ENCODE results near the gene FOXF2. TPM values are rescaled to one million over a fixed set of nuclear protein-coding genes. Genes with fewer than 3 reads are reported as not detected.
"Not testable (repeated sequence)": the region's sequence is repeated elsewhere in the genome, so short reads cannot be mapped to it uniquely, and the experiment has no call there.

FOXF2 gene
- polyA plus RNA-seq, 1 experiment, result 23.4 TPM

DNA sequence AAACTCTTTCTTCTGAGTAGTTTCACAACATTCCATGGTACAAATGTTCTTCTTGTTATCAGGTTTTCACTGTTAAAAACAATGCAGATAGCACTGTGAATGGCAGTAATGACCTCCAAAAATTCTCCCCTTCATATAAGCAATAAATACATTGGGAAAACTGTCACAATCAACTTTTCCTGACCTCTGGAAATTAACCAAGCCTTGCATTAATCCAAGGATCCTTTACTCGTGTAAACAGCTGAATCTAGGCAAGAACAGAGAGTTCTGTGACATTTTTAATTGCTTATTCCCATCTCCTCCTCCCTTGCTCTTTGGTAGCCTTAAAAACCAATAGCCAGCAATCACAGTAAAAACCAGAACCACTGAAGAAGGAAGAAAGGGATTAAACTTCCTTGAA lies 39.7 kb upstream of the FOXF2 start:
- Histone ChIP-seq H3K4me3 (ENCODE audit: low read depth, low read length) (no peak overlapping the region), H3K27me3 (ENCODE audit: control insufficient read depth, insufficient read depth, low read length) (no peaks in the 10 kb centered on the region), H3K36me3 (ENCODE audit: control insufficient read depth, insufficient read depth, low read length) (no peaks in the 10 kb centered on the region)
- no peak for DNase-seq (ENCODE audit: low read depth)
- ChIA-PET POLR2A (no interaction called here), CTCF (no interaction called here)
- TF ChIP-seq, protein P1, sequence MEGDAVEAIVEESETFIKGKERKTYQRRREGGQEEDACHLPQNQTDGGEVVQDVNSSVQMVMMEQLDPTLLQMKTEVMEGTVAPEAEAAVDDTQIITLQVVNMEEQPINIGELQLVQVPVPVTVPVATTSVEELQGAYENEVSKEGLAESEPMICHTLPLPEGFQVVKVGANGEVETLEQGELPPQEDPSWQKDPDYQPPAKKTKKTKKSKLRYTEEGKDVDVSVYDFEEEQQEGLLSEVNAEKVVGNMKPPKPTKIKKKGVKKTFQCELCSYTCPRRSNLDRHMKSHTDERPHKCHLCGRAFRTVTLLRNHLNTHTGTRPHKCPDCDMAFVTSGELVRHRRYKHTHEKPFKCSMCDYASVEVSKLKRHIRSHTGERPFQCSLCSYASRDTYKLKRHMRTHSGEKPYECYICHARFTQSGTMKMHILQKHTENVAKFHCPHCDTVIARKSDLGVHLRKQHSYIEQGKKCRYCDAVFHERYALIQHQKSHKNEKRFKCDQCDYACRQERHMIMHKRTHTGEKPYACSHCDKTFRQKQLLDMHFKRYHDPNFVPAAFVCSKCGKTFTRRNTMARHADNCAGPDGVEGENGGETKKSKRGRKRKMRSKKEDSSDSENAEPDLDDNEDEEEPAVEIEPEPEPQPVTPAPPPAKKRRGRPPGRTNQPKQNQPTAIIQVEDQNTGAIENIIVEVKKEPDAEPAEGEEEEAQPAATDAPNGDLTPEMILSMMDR (IDR thresholded peaks at IDR 0.05; ENCODE audit: insufficient read depth, low read depth, low read length), result no peak

- TF ChIP-seq, protein P1 (IDR thresholded peaks at IDR 0.05; ENCODE audit: insufficient read depth, low read depth, low read length), result no peak
- H3K36me3 ChIP-seq (ENCODE audit: control insufficient read depth, insufficient read depth, low read length), result no peaks in the 10 kb centered on the region
- H3K4me3 ChIP-seq (ENCODE audit: low read depth, low read length), result no peak overlapping the region
- POLR2A ChIA-PET, result no interaction called here
- no peak for DNase-seq (ENCODE audit: low read depth)
- no peaks in the 10 kb centered on the region for H3K27me3 ChIP-seq (ENCODE audit: control insufficient read depth, insufficient read depth, low read length)
- CTCF ChIA-PET, result no interaction called here
Observed at GRCh38 chr6:1351381-1352008, 37.9 kb upstream of the FOXF2 start.

- ChIA-PET POLR2A (interaction anchor here (0.6 kb wide), 1 partner anchor 1440 kb away, joined by 3 read pairs; no protein-coding TSS in a partner anchor), CTCF (interaction anchor here (0.6 to 1.5 kb wide), 2 partner anchors 28 to 568 kb away, joined by 3 to 4 read pairs; no protein-coding TSS in a partner anchor)
- DNase-seq (ENCODE audit: low read depth), result not testable (repeated sequence)
Observed at GRCh38 chr6:1355068-1355467, 34.3 kb upstream of the FOXF2 start.

GRCh38 chr6:1361717-1362116 lies 27.7 kb upstream of the FOXF2 start:
- H3K36me3 ChIP-seq (ENCODE audit: control insufficient read depth, insufficient read depth, low read length); H3K27me3 ChIP-seq (ENCODE audit: control insufficient read depth, insufficient read depth, low read length); H3K4me3 ChIP-seq (ENCODE audit: low read depth, low read length); POLR2A ChIA-PET; DNase-seq (ENCODE audit: low read depth): not testable (repeated sequence)
- CTCF ChIA-PET, result interaction anchor here (1.4 kb wide), 1 partner anchor 20 kb away, joined by 5 read pairs; no protein-coding TSS in a partner anchor

More at GRCh38 chr6:1355068-1355467, 34.3 kb upstream of the FOXF2 start:
- not testable (repeated sequence) for H3K27me3 ChIP-seq (ENCODE audit: control insufficient read depth, insufficient read depth, low read length); H3K4me3 ChIP-seq (ENCODE audit: low read depth, low read length); H3K36me3 ChIP-seq (ENCODE audit: control insufficient read depth, insufficient read depth, low read length)

- no peak for DNase-seq (ENCODE audit: low read depth)
Observed at GRCh38 chr6:1362643-1363042, 26.7 kb upstream of the FOXF2 start.

GRCh38 chr6:1363298-1363697 lies 26.1 kb upstream of the FOXF2 start:
- Histone ChIP-seq H3K4me3 (ENCODE audit: low read depth, low read length) (no peak overlapping the region), H3K27me3 (ENCODE audit: control insufficient read depth, insufficient read depth, low read length) (no peaks in the 10 kb centered on the region), H3K36me3 (ENCODE audit: control insufficient read depth, insufficient read depth, low read length) (no peaks in the 10 kb centered on the region)
- POLR2A ChIA-PET, result no interaction called here
- CTCF ChIA-PET, result interaction anchor here (0.7 to 1.4 kb wide), 2 partner anchors 18 to 107 kb away, joined by 3 to 5 read pairs; no protein-coding TSS in a partner anchor
- TF ChIP-seq, protein P1 (IDR thresholded peaks at IDR 0.05; ENCODE audit: insufficient read depth, low read depth, low read length), result no peak
- no peak for DNase-seq (ENCODE audit: low read depth)

More at GRCh38 chr6:1362643-1363042, 26.7 kb upstream of the FOXF2 start:
- CTCF ChIA-PET, result interaction anchor here (1.0 to 1.4 kb wide), 2 partner anchors 19 to 447 kb away, joined by 3 to 5 read pairs; no protein-coding TSS in a partner anchor
- no peak overlapping the region for H3K4me3 ChIP-seq (ENCODE audit: low read depth, low read length)
- H3K36me3 ChIP-seq (ENCODE audit: control insufficient read depth, insufficient read depth, low read length), result no peaks in the 10 kb centered on the region
- POLR2A ChIA-PET, result no interaction called here
- TF ChIP-seq, protein P1 (IDR thresholded peaks at IDR 0.05; ENCODE audit: insufficient read depth, low read depth, low read length), result no peak
- H3K27me3 ChIP-seq (ENCODE audit: control insufficient read depth, insufficient read depth, low read length), result no peaks in the 10 kb centered on the region
